GM18526 (cell line): ENCODE data around the gene CLDN7.

Experiments
- POLR2A ChIP-seq: IDR thresholded peaks from 3 replicates; pipeline ENCODE4 v1.6.1; 2011; ENCODE audit not compliant: insufficient read length; ENCODE audit errors: extremely low read depth

Gene CLDN7

GRCh38 chr17:7236808-7237207 is 25.5 kb downstream of the CLDN7 start:
- no peak for TF ChIP-seq POLR2A

- TF ChIP-seq POLR2A, result no peak
These were observed 26.3 kb downstream of the CLDN7 start for GRCh38 chr17:7235693-7236665.

- TF ChIP-seq POLR2A, result peak; percentile 77
These were observed 28.0 kb downstream of the CLDN7 start, which contains the start of gene DVL2 for GRCh38 chr17:7234083-7234951. Gene DVL2, minus strand, starts transcription at chr17:7234517. Its CDS starts 255 bp downstream, at chr17:7234262.

GRCh38 chr17:7233701-7234082 is 28.6 kb downstream of the CLDN7 start:
- no peak for TF ChIP-seq POLR2A

- TF ChIP-seq POLR2A, result no peak
These were observed 30.2 kb downstream of the CLDN7 start for GRCh38 chr17:7232114-7232513.

GRCh38 chr17:7229504-7229903 is 32.8 kb downstream of the CLDN7 start:
- no peak for TF ChIP-seq POLR2A

- TF ChIP-seq POLR2A, result no peak
These were observed 33.4 kb downstream of the CLDN7 start for GRCh38 chr17:7228920-7229319.

- no peak for TF ChIP-seq POLR2A
These were observed 35.3 kb downstream of the CLDN7 start for GRCh38 chr17:7226721-7227710.

GRCh38 chr17:7225711-7226331 is 36.5 kb downstream of the CLDN7 start:
- no peak for TF ChIP-seq POLR2A

- TF ChIP-seq POLR2A, result no peak
These were observed 37.6 kb downstream of the CLDN7 start for GRCh38 chr17:7224661-7225111.

GRCh38 chr17:7224110-7224509 is 38.2 kb downstream of the CLDN7 start:
- TF ChIP-seq POLR2A, result no peak

- TF ChIP-seq POLR2A, result no peak
These were observed 38.9 kb downstream of the CLDN7 start for GRCh38 chr17:7223375-7223774.

- no peak for TF ChIP-seq POLR2A
These were observed 39.3 kb downstream of the CLDN7 start for GRCh38 chr17:7222972-7223292.

GRCh38 chr17:7222093-7222971 is 39.9 kb downstream of the CLDN7 start:
- no peak for TF ChIP-seq POLR2A
